A549 (cell line): ENCODE measurements around the gene OR4E2. TPM values are rescaled to one million over a fixed set of nuclear protein-coding genes. Genes with fewer than 3 reads are reported as not detected.

Experiments
- ATAC-seq, 2 experiments: fragments of 200-7000 bp in 1 of 2; fragments of >200 bp in 1 of 2; cut with Nextera tagmentation in 1 of 2; cut with Tn5 transposase in 1 of 2; 3 replicates each; pipeline versions ENCODE4 v1.8.0 to v1.9.1; 2018 to 2020; ENCODE audit warnings: mild to moderate bottlenecking in 1 of 2, moderate library complexity in 1 of 2
- CTCF ChIA-PET: fragments of 300-600 bp; sonication (Branson Sonifier 250); formaldehyde crosslinking; extraction: SDS; loops from one replicate; lab custom pipeline; 2021; ENCODE audit warnings: antibody characterized with exemption, inconsistent platforms; lab: Yijun Ruan, JAX
- POLR2A ChIA-PET: fragments of 350-600 bp; formaldehyde crosslinking; extraction: SDS; loops from one replicate; lab custom pipeline; 2021; ENCODE audit warnings: antibody characterized with exemption, inconsistent platforms; lab: Yijun Ruan, JAX
- DNase-seq, 2 experiments: peaks; one replicate each; pipeline versions ENCODE4 v3.0.0 to v3.0.0-alpha.2; 2011 to 2016; ENCODE audit warnings: low read depth in 1 of 2, low spot score in 1 of 2
- FAIRE-seq: peaks from 2 replicates; lab custom pipeline; 2011; peaks lifted over from hg19 to GRCh38; lab: Jason Lieb, UNC
- H3K27ac ChIP-seq, 2 experiments: fragments of >200 bp; sonication (Bioruptor Twin); formaldehyde crosslinking; 3 replicates each; pipeline ENCODE4 v1.5.1; 2016 to 2017
- H3K4me1 ChIP-seq: fragments of >200 bp; sonication (Bioruptor Twin); formaldehyde crosslinking; 3 replicates; pipeline ENCODE4 v1.6.1; 2016
- H3K4me2 ChIP-seq: fragments of >200 bp; sonication (Bioruptor Twin); formaldehyde crosslinking; 3 replicates; pipeline ENCODE4 v1.6.1; 2016
- H3K4me3 ChIP-seq: fragments of >200 bp; sonication (Bioruptor Twin); formaldehyde crosslinking; 3 replicates; pipeline ENCODE4 v1.5.1; 2016
- H3K9me3 ChIP-seq: fragments of >200 bp; sonication (Bioruptor Twin); formaldehyde crosslinking; 3 replicates; pipeline ENCODE4 v1.6.1; 2016
- BHLHE40 ChIP-seq: IDR thresholded peaks from 2 replicates; pipeline ENCODE4 v1.6.1; 2012; ENCODE audit warnings: low read depth, low read length, inconsistent platforms
- EHF ChIP-seq: fragments of 250-450 bp; sonication (Bioruptor Pico); IDR thresholded peaks from 2 replicates; pipeline ENCODE4 v1.5.0; 2020; ENCODE audit warnings: mild to moderate bottlenecking
- EHMT2 ChIP-seq: fragments of 200-600 bp; sonication (generic); IDR thresholded peaks from 2 replicates; pipeline ENCODE4 v1.6.1; 2016; ENCODE audit warnings: antibody characterized with exemption, low read depth, mild to moderate bottlenecking, moderate library complexity
- FOXS1 ChIP-seq: fragments of 250-450 bp; sonication (Bioruptor Pico); IDR thresholded peaks from 2 replicates; pipeline ENCODE4 v1.5.0; 2020; ENCODE audit warnings: mild to moderate bottlenecking, moderate library complexity
- HDAC2 ChIP-seq: fragments of 200-600 bp; sonication (generic); IDR thresholded peaks from 2 replicates; pipeline ENCODE4 v1.6.1; 2016
- HEYL ChIP-seq: fragments of 250-450 bp; sonication (Bioruptor Pico); IDR thresholded peaks from 2 replicates; pipeline ENCODE4 v1.8.0; 2021; ENCODE audit warnings: mild to moderate bottlenecking, moderate library complexity
- HOXB5 ChIP-seq: fragments of 250-450 bp; sonication (Bioruptor Pico); IDR thresholded peaks from 2 replicates; pipeline ENCODE4 v1.5.0; 2020; ENCODE audit warnings: mild to moderate bottlenecking, moderate library complexity
- JUNB ChIP-seq: fragments of >200 bp; sonication (Bioruptor Twin); formaldehyde crosslinking; IDR thresholded peaks from 2 replicates; pipeline ENCODE4 v1.6.1; 2016
- KDM1A ChIP-seq: fragments of 200-600 bp; sonication (generic); IDR thresholded peaks from 2 replicates; pipeline ENCODE4 v1.6.1; 2016; ENCODE audit warnings: low read depth, mild to moderate bottlenecking
- NFE2L2 ChIP-seq: fragments of 150-350 bp; conservative IDR thresholded peaks from 2 replicates; pipeline ENCODE4 v1.6.1; 2014; ENCODE audit warnings: low read length
- NPAS2 ChIP-seq: fragments of 250-450 bp; sonication (Bioruptor Pico); IDR thresholded peaks from 2 replicates; pipeline ENCODE4 v1.8.0; 2022; ENCODE audit warnings: mild to moderate bottlenecking, moderate library complexity, borderline replicate concordance
- PHF8 ChIP-seq: fragments of 200-600 bp; sonication (generic); IDR thresholded peaks from 2 replicates; pipeline ENCODE4 v1.6.1; 2016; ENCODE audit warnings: low read depth, mild to moderate bottlenecking, antibody characterized with exemption, moderate library complexity, borderline replicate concordance
- POLR2A ChIP-seq: IDR thresholded peaks from 2 replicates; pipeline ENCODE4 v1.6.1; 2012; ENCODE audit warnings: mild to moderate bottlenecking, low read length
- RAD21 ChIP-seq, 2 experiments: fragments of >200 bp in 1 of 2; sonication (Bioruptor Twin) in 1 of 2; formaldehyde crosslinking in 1 of 2; IDR thresholded peaks in 1 of 2; conservative IDR thresholded peaks in 1 of 2; 2 replicates in 1 of 2; 3 replicates in 1 of 2; pipeline ENCODE4 v1.6.1; 2012 to 2018; ENCODE audit warnings: inconsistent platforms in 1 of 2
- RARB ChIP-seq: fragments of 250-450 bp; sonication (Bioruptor Pico); IDR thresholded peaks from 2 replicates; pipeline ENCODE4 v1.8.0; 2021; ENCODE audit warnings: mild to moderate bottlenecking, moderate library complexity
- RCOR1 ChIP-seq: fragments of 150-350 bp; IDR thresholded peaks from 2 replicates; pipeline ENCODE4 v1.6.1; 2014; ENCODE audit warnings: antibody characterized with exemption, low read length, low read depth
- RFX5 ChIP-seq: fragments of 450-650 bp; IDR thresholded peaks from 2 replicates; pipeline ENCODE4 v1.7.1; 2014; ENCODE audit warnings: antibody characterized with exemption, mild to moderate bottlenecking, moderate library complexity
- SMC3 ChIP-seq: fragments of >200 bp; sonication (Bioruptor Twin); formaldehyde crosslinking; IDR thresholded peaks from 3 replicates; pipeline ENCODE4 v1.6.1; 2018; ENCODE audit warnings: inconsistent platforms
- TP53 ChIP-seq: fragments of 250-450 bp; sonication (Bioruptor Pico); IDR thresholded peaks from 2 replicates; pipeline ENCODE4 v1.5.0; 2021; ENCODE audit warnings: mild to moderate bottlenecking, moderate library complexity
- ZFP36 ChIP-seq: fragments of 450-650 bp; IDR thresholded peaks from 2 replicates; pipeline ENCODE4 v1.6.1; 2014; ENCODE audit warnings: borderline replicate concordance; ENCODE audit not compliant: partially characterized antibody
- ZNF302 ChIP-seq: fragments of 250-450 bp; sonication (Bioruptor Pico); IDR thresholded peaks from 2 replicates; pipeline ENCODE4 v1.9.0; 2021; ENCODE audit warnings: inconsistent platforms, mild to moderate bottlenecking, moderate library complexity
- ZSCAN20 ChIP-seq: fragments of 250-450 bp; sonication (Bioruptor Pico); IDR thresholded peaks from 2 replicates; pipeline ENCODE4 v1.8.0; 2022; ENCODE audit warnings: mild to moderate bottlenecking, moderate library complexity
- WGBS: methylation state at CpG from one replicate; pipeline ENCODE4 v1.1.6; 2017; ENCODE audit errors: missing lambda C conversion rate; 5-methylcytosine and 5-hydroxymethylcytosine counted together
- polyA minus RNA-seq: library from RNA; depleted of rRNA, polyadenylated mRNA; stranded (reverse); fragments of >200 nt; gene quantifications from 2 replicates; pipeline ENCODE4 v1.2.3, GENCODE V29; 2011; rRNA and poly(A)+ RNA removed
- polyA plus RNA-seq, 4 experiments: library from polyadenylated mRNA; depleted of rRNA in 3 of 4; stranded (reverse); fragments of >200 nt; fragmentation: RNase III in 1 of 4; extraction: RNeasy Plus Mini Kit Qiagen cat#74134 plus additional on column Dnase treatment in 1 of 4; gene quantifications; 2 replicates in 3 of 4; 3 replicates in 1 of 4; pipeline ENCODE4 v1.2.3, GENCODE V29; 2011 to 2017
- TF ChIP-seq, protein P1 (sequence below): fragments of 200-600 bp; sonication (generic); IDR thresholded peaks from 2 replicates; pipeline ENCODE4 v1.6.1; 2016; ENCODE audit warnings: antibody characterized with exemption, mild to moderate bottlenecking, moderate library complexity
- TF ChIP-seq, protein P2 (sequence below): fragments of >200 bp; sonication (Bioruptor Twin); formaldehyde crosslinking; IDR thresholded peaks from 3 replicates; pipeline ENCODE4 v1.6.1; 2016
- TF ChIP-seq, protein P3 (sequence below): IDR thresholded peaks from 2 replicates; pipeline ENCODE4 v1.6.1; 2012
- TF ChIP-seq, protein P4 (sequence below): IDR thresholded peaks from 2 replicates; pipeline ENCODE4 v1.6.1; 2012
- TF ChIP-seq, protein P5 (sequence below): fragments of 250-450 bp; sonication (Bioruptor Pico); IDR thresholded peaks from 2 replicates; pipeline ENCODE4 v1.5.0; 2020; ENCODE audit warnings: low read depth, mild to moderate bottlenecking, moderate library complexity
- TF ChIP-seq, protein P6 (sequence below): fragments of 450-650 bp; IDR thresholded peaks from 2 replicates; pipeline ENCODE4 v1.6.1; 2014; ENCODE audit warnings: antibody characterized with exemption

The OR4E2 gene, protein sequence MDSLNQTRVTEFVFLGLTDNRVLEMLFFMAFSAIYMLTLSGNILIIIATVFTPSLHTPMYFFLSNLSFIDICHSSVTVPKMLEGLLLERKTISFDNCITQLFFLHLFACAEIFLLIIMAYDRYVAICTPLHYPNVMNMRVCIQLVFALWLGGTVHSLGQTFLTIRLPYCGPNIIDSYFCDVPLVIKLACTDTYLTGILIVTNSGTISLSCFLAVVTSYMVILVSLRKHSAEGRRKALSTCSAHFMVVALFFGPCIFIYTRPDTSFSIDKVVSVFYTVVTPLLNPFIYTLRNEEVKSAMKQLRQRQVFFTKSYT
- polyA plus RNA-seq (2011; rRNA removed), result not detected in 2 replicates
- not detected in 2 replicates for polyA plus RNA-seq (2012; cell fraction: cytosol; rRNA removed)
- polyA plus RNA-seq (2012; cell fraction: nucleus; rRNA removed), result not detected in 2 replicates
- polyA plus RNA-seq (2017; fragmentation: RNase III; extraction: RNeasy Plus Mini Kit Qiagen cat#74134 plus additional on column Dnase treatment), result not detected in 3 replicates
- not detected in 2 replicates for polyA minus RNA-seq

DNA sequence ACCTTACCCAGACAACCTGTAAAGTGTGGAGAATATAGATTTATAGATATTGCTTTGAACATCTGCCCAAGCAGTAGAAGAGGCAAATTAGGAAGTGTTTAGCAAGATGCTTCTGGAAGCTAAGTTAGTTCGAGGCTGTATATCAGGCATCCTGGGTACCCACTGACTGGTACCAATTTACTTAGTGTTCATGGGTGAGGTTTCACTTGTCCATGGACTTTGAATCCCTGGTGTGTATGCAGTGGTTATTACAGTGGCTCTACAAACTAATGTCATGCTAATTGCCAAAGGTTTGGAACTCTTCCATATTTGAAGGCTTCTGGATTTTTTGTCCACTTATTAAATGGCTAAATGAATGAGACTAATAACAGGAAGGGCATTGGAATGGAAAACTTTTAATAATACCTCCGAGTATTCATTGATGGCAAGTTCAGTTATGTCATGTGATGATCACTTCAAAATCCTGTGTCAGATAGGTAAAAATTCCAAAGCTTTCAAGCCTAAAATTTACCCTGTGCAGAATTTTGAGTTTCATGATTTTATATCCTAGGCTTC is at the start of gene OR4E2:
Gene OR4E2 (plus strand): TSS at position 505 of the 555 bp plus-strand sequence. CDS start 11,248 bp downstream, outside the sequence.
- no peak within 1 kb of the TSS for H3K27ac ChIP-seq
- no peak within 1 kb of the TSS for H3K4me3 ChIP-seq
- 2% methylated on average over 2 of the region's 2 CpGs for WGBS
- no peak within 1 kb of the TSS for H3K4me2 ChIP-seq
- no peak for TF ChIP-seq ZFP36
- no peak for TF ChIP-seq EHF (CRISPR knock-in tag)
- TF ChIP-seq EHMT2, result no peak
- TF ChIP-seq, protein P1, sequence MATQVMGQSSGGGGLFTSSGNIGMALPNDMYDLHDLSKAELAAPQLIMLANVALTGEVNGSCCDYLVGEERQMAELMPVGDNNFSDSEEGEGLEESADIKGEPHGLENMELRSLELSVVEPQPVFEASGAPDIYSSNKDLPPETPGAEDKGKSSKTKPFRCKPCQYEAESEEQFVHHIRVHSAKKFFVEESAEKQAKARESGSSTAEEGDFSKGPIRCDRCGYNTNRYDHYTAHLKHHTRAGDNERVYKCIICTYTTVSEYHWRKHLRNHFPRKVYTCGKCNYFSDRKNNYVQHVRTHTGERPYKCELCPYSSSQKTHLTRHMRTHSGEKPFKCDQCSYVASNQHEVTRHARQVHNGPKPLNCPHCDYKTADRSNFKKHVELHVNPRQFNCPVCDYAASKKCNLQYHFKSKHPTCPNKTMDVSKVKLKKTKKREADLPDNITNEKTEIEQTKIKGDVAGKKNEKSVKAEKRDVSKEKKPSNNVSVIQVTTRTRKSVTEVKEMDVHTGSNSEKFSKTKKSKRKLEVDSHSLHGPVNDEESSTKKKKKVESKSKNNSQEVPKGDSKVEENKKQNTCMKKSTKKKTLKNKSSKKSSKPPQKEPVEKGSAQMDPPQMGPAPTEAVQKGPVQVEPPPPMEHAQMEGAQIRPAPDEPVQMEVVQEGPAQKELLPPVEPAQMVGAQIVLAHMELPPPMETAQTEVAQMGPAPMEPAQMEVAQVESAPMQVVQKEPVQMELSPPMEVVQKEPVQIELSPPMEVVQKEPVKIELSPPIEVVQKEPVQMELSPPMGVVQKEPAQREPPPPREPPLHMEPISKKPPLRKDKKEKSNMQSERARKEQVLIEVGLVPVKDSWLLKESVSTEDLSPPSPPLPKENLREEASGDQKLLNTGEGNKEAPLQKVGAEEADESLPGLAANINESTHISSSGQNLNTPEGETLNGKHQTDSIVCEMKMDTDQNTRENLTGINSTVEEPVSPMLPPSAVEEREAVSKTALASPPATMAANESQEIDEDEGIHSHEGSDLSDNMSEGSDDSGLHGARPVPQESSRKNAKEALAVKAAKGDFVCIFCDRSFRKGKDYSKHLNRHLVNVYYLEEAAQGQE, result no peak
- no peak for TF ChIP-seq RAD21 (conservative IDR thresholded peaks at IDR 0.05 in 1 of 2, IDR thresholded peaks at IDR 0.05 in 1 of 2)
- TF ChIP-seq POLR2A, result no peak
- TF ChIP-seq, protein P2, sequence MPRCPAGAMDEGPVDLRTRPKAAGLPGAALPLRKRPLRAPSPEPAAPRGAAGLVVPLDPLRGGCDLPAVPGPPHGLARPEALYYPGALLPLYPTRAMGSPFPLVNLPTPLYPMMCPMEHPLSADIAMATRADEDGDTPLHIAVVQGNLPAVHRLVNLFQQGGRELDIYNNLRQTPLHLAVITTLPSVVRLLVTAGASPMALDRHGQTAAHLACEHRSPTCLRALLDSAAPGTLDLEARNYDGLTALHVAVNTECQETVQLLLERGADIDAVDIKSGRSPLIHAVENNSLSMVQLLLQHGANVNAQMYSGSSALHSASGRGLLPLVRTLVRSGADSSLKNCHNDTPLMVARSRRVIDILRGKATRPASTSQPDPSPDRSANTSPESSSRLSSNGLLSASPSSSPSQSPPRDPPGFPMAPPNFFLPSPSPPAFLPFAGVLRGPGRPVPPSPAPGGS, result no peak
- TF ChIP-seq, protein P3, sequence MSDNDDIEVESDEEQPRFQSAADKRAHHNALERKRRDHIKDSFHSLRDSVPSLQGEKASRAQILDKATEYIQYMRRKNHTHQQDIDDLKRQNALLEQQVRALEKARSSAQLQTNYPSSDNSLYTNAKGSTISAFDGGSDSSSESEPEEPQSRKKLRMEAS, result no peak
- no peak for TF ChIP-seq HDAC2
- no peak for TF ChIP-seq NPAS2 (CRISPR knock-in tag)
- no peak for TF ChIP-seq RFX5
- TF ChIP-seq RARB (CRISPR knock-in tag), result no peak
- no peak for TF ChIP-seq SMC3
- TF ChIP-seq RCOR1, result no peak
- TF ChIP-seq ZNF302 (CRISPR knock-in tag), result no peak
- TF ChIP-seq TP53 (CRISPR knock-in tag), result no peak
- no peak for TF ChIP-seq PHF8
- no peak for TF ChIP-seq ZSCAN20 (CRISPR knock-in tag)
- TF ChIP-seq, all 56 proteins: peak for 0
- FAIRE-seq (no peak), ATAC-seq (no peak), DNase-seq (no peak)
- no peaks in the 10 kb centered on the region for H3K9me3 ChIP-seq
- ChIA-PET POLR2A (no interaction called here), CTCF (interaction anchor here (1.9 kb wide), 1 partner anchor 13 kb away, joined by 7 read pairs; no protein-coding TSS in a partner anchor)
- H3K4me1 ChIP-seq, result no peaks in the 10 kb centered on the region

DNA sequence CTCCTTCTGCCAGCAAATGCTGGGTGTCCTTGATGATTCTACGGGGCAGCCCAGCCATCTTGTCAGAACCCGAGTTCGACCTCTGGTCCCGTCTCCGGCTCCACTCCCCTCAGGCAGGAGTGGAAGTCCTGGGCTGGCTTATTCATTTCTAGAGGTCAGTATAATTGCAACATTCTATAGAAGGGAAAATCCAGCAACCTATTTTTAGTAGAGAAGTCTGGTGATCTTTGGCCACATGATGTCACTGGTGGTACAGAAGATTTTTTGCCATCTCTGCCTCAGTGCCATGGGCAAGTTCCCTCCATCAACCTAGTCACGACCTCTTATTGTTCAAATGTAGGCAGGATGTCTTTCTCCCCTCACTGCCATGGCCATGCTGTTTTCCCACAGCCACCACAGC is 41.3 kb upstream of the OR4E2 start:
- ChIA-PET POLR2A (no interaction called here), CTCF (no interaction called here)
- H3K9me3 ChIP-seq, result no peaks in the 10 kb centered on the region
- H3K4me3 ChIP-seq, result no peak overlapping the region
- no peaks in the 10 kb centered on the region for H3K4me1 ChIP-seq
- FAIRE-seq (no peak), ATAC-seq (no peak; a peak in 1 of 6 replicates), DNase-seq (no peak)
- 13% methylated on average over 6 of the region's 6 CpGs for WGBS
- H3K4me2 ChIP-seq, result no peak overlapping the region
- no peak overlapping the region for H3K27ac ChIP-seq
- TF ChIP-seq, protein P4, sequence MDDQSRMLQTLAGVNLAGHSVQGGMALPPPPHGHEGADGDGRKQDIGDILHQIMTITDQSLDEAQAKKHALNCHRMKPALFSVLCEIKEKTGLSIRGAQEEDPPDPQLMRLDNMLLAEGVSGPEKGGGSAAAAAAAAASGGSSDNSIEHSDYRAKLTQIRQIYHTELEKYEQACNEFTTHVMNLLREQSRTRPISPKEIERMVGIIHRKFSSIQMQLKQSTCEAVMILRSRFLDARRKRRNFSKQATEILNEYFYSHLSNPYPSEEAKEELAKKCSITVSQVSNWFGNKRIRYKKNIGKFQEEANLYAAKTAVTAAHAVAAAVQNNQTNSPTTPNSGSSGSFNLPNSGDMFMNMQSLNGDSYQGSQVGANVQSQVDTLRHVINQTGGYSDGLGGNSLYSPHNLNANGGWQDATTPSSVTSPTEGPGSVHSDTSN, result no peak
- TF ChIP-seq HOXB5 (no peak), ZSCAN20 (CRISPR knock-in tag) (no peak), FOXS1 (no peak), BHLHE40 (no peak), NFE2L2 (no peak), HEYL (CRISPR knock-in tag) (no peak), KDM1A (no peak), JUNB (no peak), EHF (CRISPR knock-in tag) (no peak), RFX5 (no peak)
- TF ChIP-seq, protein P3, result no peak
- TF ChIP-seq, protein P5, sequence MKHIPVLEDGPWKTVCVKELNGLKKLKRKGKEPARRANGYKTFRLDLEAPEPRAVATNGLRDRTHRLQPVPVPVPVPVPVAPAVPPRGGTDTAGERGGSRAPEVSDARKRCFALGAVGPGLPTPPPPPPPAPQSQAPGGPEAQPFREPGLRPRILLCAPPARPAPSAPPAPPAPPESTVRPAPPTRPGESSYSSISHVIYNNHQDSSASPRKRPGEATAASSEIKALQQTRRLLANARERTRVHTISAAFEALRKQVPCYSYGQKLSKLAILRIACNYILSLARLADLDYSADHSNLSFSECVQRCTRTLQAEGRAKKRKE (CRISPR knock-in tag), result no peak
- TF ChIP-seq, protein P6, sequence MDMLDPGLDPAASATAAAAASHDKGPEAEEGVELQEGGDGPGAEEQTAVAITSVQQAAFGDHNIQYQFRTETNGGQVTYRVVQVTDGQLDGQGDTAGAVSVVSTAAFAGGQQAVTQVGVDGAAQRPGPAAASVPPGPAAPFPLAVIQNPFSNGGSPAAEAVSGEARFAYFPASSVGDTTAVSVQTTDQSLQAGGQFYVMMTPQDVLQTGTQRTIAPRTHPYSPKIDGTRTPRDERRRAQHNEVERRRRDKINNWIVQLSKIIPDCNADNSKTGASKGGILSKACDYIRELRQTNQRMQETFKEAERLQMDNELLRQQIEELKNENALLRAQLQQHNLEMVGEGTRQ, result no peak
